HG02885 (cell line): ENCODE results near the gene FOXP1.

Source experiments
- ATAC-seq: cut with Tn5 transposase; IDR thresholded peaks from one replicate; pipeline ENCODE4 v1.9.1; 2021; ENCODE audit warnings: mild to moderate bottlenecking; ENCODE audit not compliant: unreplicated experiment, poor library complexity

The FOXP1 gene

GRCh38 chr3:71583566-71584393 is at the start of gene FOXP1:
TSS of gene FOXP1 (minus strand) at chr3:71583728. CDS start at chr3:71198381, 385,347 bp downstream.
- ATAC-seq, result peak; percentile 63

GRCh38 chr3:71629711-71630110 is 46.2 kb upstream of the FOXP1 start:
- ATAC-seq, result no peak

- no peak for ATAC-seq
Measured at GRCh38 chr3:71629289-71629688, 45.8 kb upstream of the FOXP1 start.

GRCh38 chr3:71628522-71628921 is 45.0 kb upstream of the FOXP1 start:
- ATAC-seq, result no peak

- ATAC-seq, result no peak
Measured at GRCh38 chr3:71625676-71626075, 42.1 kb upstream of the FOXP1 start.

GRCh38 chr3:71621825-71622537 is 38.5 kb upstream of the FOXP1 start:
- ATAC-seq, result no peak

- no peak for ATAC-seq
Measured at GRCh38 chr3:71618538-71618937, 35.0 kb upstream of the FOXP1 start.

- no peak for ATAC-seq
Measured at GRCh38 chr3:71616571-71617021, 33.1 kb upstream of the FOXP1 start.

- ATAC-seq, result no peak
Measured at GRCh38 chr3:71614869-71615268, 31.3 kb upstream of the FOXP1 start.

GRCh38 chr3:71614426-71614825 is 30.9 kb upstream of the FOXP1 start:
- ATAC-seq, result no peak

GRCh38 chr3:71611099-71611498 is 27.6 kb upstream of the FOXP1 start:
- no peak for ATAC-seq

- ATAC-seq, result no peak
Measured at GRCh38 chr3:71607364-71607763, 23.8 kb upstream of the FOXP1 start.

- ATAC-seq, result no peak
Measured at GRCh38 chr3:71606582-71606981, 23.1 kb upstream of the FOXP1 start.

GRCh38 chr3:71602256-71602655 is 18.7 kb upstream of the FOXP1 start:
- no peak for ATAC-seq

GRCh38 chr3:71601811-71602210 is 18.3 kb upstream of the FOXP1 start:
- no peak for ATAC-seq

GRCh38 chr3:71600646-71601288 is 17.2 kb upstream of the FOXP1 start:
- ATAC-seq, result no peak

GRCh38 chr3:71599416-71599815 is 15.9 kb upstream of the FOXP1 start:
- ATAC-seq, result no peak

- ATAC-seq, result no peak
Measured at GRCh38 chr3:71598292-71598691, 14.8 kb upstream of the FOXP1 start.

GRCh38 chr3:71597286-71597685 is 13.8 kb upstream of the FOXP1 start:
- ATAC-seq, result no peak

- no peak for ATAC-seq
Measured at GRCh38 chr3:71593106-71593505, 9.6 kb upstream of the FOXP1 start.

- ATAC-seq, result no peak
Measured at GRCh38 chr3:71591101-71591500, 7.6 kb upstream of the FOXP1 start.
